ES-I3 (cell line): ENCODE data around the gene FOXP3.

Experiments used
- H3K36me3 ChIP-seq: 2 replicates; pipeline ENCODE4 v1.6.1; 2013; ENCODE audit warnings: mild to moderate bottlenecking, low read length, control low read depth, moderate library complexity; ENCODE audit not compliant: insufficient read depth
- H3K4me1 ChIP-seq: 2 replicates; pipeline ENCODE4 v1.6.1; 2013; ENCODE audit warnings: mild to moderate bottlenecking, control low read depth, low read length; ENCODE audit not compliant: insufficient read depth
- H3K9ac ChIP-seq: 2 replicates; pipeline ENCODE4 v1.6.1; 2013; ENCODE audit warnings: low read depth, mild to moderate bottlenecking, low read length, moderate library complexity
- H3K9me3 ChIP-seq: 2 replicates; pipeline ENCODE4 v1.6.1; 2013; ENCODE audit warnings: mild to moderate bottlenecking, low read length, moderate library complexity; ENCODE audit not compliant: control insufficient read depth, insufficient read depth

FOXP3 gene

GRCh38 chrX:49208399-49208798 lies 56.1 kb downstream of the FOXP3 start:
- Histone ChIP-seq H3K9me3 (no peaks in the 10 kb centered on the region), H3K4me1 (peaks cover 8% of the 10 kb centered on the region; the same call in 1 of the 2 replicates), H3K9ac (no peak overlapping the region), H3K36me3 (no peaks in the 10 kb centered on the region)

- Histone ChIP-seq H3K4me1 (peaks cover 8% of the 10 kb centered on the region; the same call in 1 of the 2 replicates), H3K36me3 (no peaks in the 10 kb centered on the region), H3K9ac (no peak overlapping the region), H3K9me3 (no peaks in the 10 kb centered on the region)
Measured at GRCh38 chrX:49206543-49206942, 58.0 kb downstream of the FOXP3 start.

GRCh38 chrX:49205443-49205842 lies 59.1 kb downstream of the FOXP3 start:
- Histone ChIP-seq H3K9me3 (no peaks in the 10 kb centered on the region), H3K4me1 (peaks cover 10% of the 10 kb centered on the region; the same call in 1 of the 2 replicates), H3K9ac (no peak overlapping the region), H3K36me3 (no peaks in the 10 kb centered on the region)

GRCh38 chrX:49204709-49205108 lies 59.8 kb downstream of the FOXP3 start:
- no peak overlapping the region for H3K9ac ChIP-seq
- peaks cover 10% of the 10 kb centered on the region; the same call in 1 of the 2 replicates for H3K4me1 ChIP-seq
- H3K36me3 ChIP-seq, result no peaks in the 10 kb centered on the region
- H3K9me3 ChIP-seq, result no peaks in the 10 kb centered on the region

- Histone ChIP-seq H3K9ac (no peak overlapping the region), H3K4me1 (peaks cover 4% of the 10 kb centered on the region; the same call in 1 of the 2 replicates), H3K36me3 (no peaks in the 10 kb centered on the region), H3K9me3 (no peaks in the 10 kb centered on the region)
Measured at GRCh38 chrX:49204017-49204416, 60.5 kb downstream of the FOXP3 start.

GRCh38 chrX:49203536-49203935 lies 61.0 kb downstream of the FOXP3 start:
- no peaks in the 10 kb centered on the region for H3K36me3 ChIP-seq
- H3K4me1 ChIP-seq, result peaks cover 2% of the 10 kb centered on the region; the same call in 1 of the 2 replicates
- H3K9me3 ChIP-seq, result no peaks in the 10 kb centered on the region
- no peak overlapping the region for H3K9ac ChIP-seq

- peaks cover 9% of the 10 kb centered on the region for H3K4me1 ChIP-seq
- no peaks in the 10 kb centered on the region for H3K36me3 ChIP-seq
- H3K9me3 ChIP-seq, result no peaks in the 10 kb centered on the region
- H3K9ac ChIP-seq, result no peak overlapping the region
Measured at GRCh38 chrX:49202022-49202421, 62.5 kb downstream of the FOXP3 start.
